K562 (cell line): ENCODE measurements around the gene FAM149A. TPM values are rescaled to one million over a fixed set of nuclear protein-coding genes. Genes with fewer than 3 reads are reported as not detected.

Experiments
- C11orf30 ChIP-seq: fragments of 450-650 bp; IDR thresholded peaks from 2 replicates; pipeline ENCODE4 v1.6.1; 2016; ENCODE audit warnings: low read depth, mild to moderate bottlenecking
- GTF2A2 ChIP-seq: IDR thresholded peaks from 2 replicates; pipeline ENCODE4 v1.6.1; 2016; ENCODE audit warnings: mild to moderate bottlenecking, missing genetic modification characterization, missing compliant biosample characterization
- NFIX ChIP-seq: fragments of 250-450 bp; sonication (Bioruptor Pico); IDR thresholded peaks from 2 replicates; pipeline ENCODE4 v1.4.0; 2020; ENCODE audit warnings: low read depth, mild to moderate bottlenecking, moderate library complexity
- SIN3A ChIP-seq, 2 experiments: fragments of 150-350 bp in 1 of 2; IDR thresholded peaks; 2 replicates each; pipeline ENCODE4 v1.6.1; 2011 to 2016; ENCODE audit warnings: borderline replicate concordance in 2 of 2, low read depth in 2 of 2, low read length in 2 of 2, mild to moderate bottlenecking in 2 of 2, moderate library complexity in 2 of 2; ENCODE audit not compliant: control insufficient read depth in 1 of 2
- SREBF2 ChIP-seq: sonication (generic); formaldehyde crosslinking; IDR thresholded peaks from 2 replicates; pipeline ENCODE4 v1.4.0; 2020; ENCODE audit warnings: mild to moderate bottlenecking, missing genetic modification reagents
- ZBTB7A ChIP-seq: IDR thresholded peaks from 2 replicates; pipeline ENCODE4 v1.6.1; 2011; ENCODE audit warnings: low read depth, mild to moderate bottlenecking, low read length, moderate library complexity, borderline replicate concordance; ENCODE audit not compliant: control insufficient read depth
- ZBTB8A ChIP-seq: fragments of 450-650 bp; IDR thresholded peaks from 2 replicates; pipeline ENCODE4 v1.6.1; 2018; ENCODE audit warnings: mild to moderate bottlenecking, moderate library complexity; ENCODE audit not compliant: partially characterized antibody
- ZNF124 ChIP-seq: sonication (generic); formaldehyde crosslinking; IDR thresholded peaks from 2 replicates; pipeline ENCODE4 v1.8.1; 2022; ENCODE audit warnings: missing genetic modification reagents
- ZNF23 ChIP-seq: fragments of 250-450 bp; sonication (Bioruptor Pico); IDR thresholded peaks from 2 replicates; pipeline ENCODE4 v1.4.0; 2020; ENCODE audit warnings: mild to moderate bottlenecking
- ZNF57 ChIP-seq: fragments of 450-650 bp; formaldehyde crosslinking; IDR thresholded peaks from 2 replicates; pipeline ENCODE4 v1.4.0; 2020; ENCODE audit warnings: mild to moderate bottlenecking, moderate library complexity
- polyA plus RNA-seq, 8 experiments: library from polyadenylated mRNA; depleted of rRNA in 4 of 8; stranded (reverse) in 5 of 8; unstranded in 3 of 8; fragments of >200 nt; fragmentation: Nextera tagmentation in 2 of 8; fragmentation: Illumina TruSeq in 1 of 8; extraction: Ambion mirVana in 2 of 8; extraction: Trizol in 1 of 8; gene quantifications; 2 replicates each; pipeline versions ENCODE4 v1.2.1 to v1.2.3, GENCODE V29; 2011 to 2014; ENCODE audit warnings: inconsistent platforms in 1 of 8, missing spikeins in 1 of 8
- total RNA-seq, 7 experiments: library from RNA; depleted of rRNA in 6 of 7; stranded (reverse); fragments of >200 nt in 6 of 7; fragmentation: Illumina TruSeq in 2 of 7; extraction: Trizol in 2 of 7; gene quantifications; 2 replicates each; pipeline versions ENCODE4 v1.2.1 to v1.2.3, GENCODE V29; 2011 to 2021; ENCODE audit warnings: low replicate concordance in 1 of 7
- TF ChIP-seq, protein P1 (sequence below): fragments of 450-650 bp; IDR thresholded peaks from 2 replicates; pipeline ENCODE4 v1.6.1; 2016; ENCODE audit warnings: mild to moderate bottlenecking, moderate library complexity

FAM149A gene
- total and polyA plus RNA-seq, 9 of the 15 experiments (the other 6 are each of a cell fraction or from before 2014, with no cell fraction given), result not detected

GRCh38 chr4:186190581-186191199, 86.2 kb downstream of the FAM149A start (continued):
- peak; percentile 62; the same call in 1 of the 2 replicates for TF ChIP-seq ZBTB7A
- no peak for TF ChIP-seq ZBTB8A
- TF ChIP-seq SIN3A (IDR thresholded peaks at IDR 0.05; ENCODE audit: borderline replicate concordance in 2 of 2, control insufficient read depth in 1 of 2, low read depth in 2 of 2, low read length in 2 of 2), result peak in 1 of 2 experiments; percentile 21; a peak in 1 of 4 replicates
- TF ChIP-seq SREBF2 (CRISPR knock-in tag), result 0 out of 2 replicates have a peak, but pooled peaks have one; percentile 63
- TF ChIP-seq, protein P1, sequence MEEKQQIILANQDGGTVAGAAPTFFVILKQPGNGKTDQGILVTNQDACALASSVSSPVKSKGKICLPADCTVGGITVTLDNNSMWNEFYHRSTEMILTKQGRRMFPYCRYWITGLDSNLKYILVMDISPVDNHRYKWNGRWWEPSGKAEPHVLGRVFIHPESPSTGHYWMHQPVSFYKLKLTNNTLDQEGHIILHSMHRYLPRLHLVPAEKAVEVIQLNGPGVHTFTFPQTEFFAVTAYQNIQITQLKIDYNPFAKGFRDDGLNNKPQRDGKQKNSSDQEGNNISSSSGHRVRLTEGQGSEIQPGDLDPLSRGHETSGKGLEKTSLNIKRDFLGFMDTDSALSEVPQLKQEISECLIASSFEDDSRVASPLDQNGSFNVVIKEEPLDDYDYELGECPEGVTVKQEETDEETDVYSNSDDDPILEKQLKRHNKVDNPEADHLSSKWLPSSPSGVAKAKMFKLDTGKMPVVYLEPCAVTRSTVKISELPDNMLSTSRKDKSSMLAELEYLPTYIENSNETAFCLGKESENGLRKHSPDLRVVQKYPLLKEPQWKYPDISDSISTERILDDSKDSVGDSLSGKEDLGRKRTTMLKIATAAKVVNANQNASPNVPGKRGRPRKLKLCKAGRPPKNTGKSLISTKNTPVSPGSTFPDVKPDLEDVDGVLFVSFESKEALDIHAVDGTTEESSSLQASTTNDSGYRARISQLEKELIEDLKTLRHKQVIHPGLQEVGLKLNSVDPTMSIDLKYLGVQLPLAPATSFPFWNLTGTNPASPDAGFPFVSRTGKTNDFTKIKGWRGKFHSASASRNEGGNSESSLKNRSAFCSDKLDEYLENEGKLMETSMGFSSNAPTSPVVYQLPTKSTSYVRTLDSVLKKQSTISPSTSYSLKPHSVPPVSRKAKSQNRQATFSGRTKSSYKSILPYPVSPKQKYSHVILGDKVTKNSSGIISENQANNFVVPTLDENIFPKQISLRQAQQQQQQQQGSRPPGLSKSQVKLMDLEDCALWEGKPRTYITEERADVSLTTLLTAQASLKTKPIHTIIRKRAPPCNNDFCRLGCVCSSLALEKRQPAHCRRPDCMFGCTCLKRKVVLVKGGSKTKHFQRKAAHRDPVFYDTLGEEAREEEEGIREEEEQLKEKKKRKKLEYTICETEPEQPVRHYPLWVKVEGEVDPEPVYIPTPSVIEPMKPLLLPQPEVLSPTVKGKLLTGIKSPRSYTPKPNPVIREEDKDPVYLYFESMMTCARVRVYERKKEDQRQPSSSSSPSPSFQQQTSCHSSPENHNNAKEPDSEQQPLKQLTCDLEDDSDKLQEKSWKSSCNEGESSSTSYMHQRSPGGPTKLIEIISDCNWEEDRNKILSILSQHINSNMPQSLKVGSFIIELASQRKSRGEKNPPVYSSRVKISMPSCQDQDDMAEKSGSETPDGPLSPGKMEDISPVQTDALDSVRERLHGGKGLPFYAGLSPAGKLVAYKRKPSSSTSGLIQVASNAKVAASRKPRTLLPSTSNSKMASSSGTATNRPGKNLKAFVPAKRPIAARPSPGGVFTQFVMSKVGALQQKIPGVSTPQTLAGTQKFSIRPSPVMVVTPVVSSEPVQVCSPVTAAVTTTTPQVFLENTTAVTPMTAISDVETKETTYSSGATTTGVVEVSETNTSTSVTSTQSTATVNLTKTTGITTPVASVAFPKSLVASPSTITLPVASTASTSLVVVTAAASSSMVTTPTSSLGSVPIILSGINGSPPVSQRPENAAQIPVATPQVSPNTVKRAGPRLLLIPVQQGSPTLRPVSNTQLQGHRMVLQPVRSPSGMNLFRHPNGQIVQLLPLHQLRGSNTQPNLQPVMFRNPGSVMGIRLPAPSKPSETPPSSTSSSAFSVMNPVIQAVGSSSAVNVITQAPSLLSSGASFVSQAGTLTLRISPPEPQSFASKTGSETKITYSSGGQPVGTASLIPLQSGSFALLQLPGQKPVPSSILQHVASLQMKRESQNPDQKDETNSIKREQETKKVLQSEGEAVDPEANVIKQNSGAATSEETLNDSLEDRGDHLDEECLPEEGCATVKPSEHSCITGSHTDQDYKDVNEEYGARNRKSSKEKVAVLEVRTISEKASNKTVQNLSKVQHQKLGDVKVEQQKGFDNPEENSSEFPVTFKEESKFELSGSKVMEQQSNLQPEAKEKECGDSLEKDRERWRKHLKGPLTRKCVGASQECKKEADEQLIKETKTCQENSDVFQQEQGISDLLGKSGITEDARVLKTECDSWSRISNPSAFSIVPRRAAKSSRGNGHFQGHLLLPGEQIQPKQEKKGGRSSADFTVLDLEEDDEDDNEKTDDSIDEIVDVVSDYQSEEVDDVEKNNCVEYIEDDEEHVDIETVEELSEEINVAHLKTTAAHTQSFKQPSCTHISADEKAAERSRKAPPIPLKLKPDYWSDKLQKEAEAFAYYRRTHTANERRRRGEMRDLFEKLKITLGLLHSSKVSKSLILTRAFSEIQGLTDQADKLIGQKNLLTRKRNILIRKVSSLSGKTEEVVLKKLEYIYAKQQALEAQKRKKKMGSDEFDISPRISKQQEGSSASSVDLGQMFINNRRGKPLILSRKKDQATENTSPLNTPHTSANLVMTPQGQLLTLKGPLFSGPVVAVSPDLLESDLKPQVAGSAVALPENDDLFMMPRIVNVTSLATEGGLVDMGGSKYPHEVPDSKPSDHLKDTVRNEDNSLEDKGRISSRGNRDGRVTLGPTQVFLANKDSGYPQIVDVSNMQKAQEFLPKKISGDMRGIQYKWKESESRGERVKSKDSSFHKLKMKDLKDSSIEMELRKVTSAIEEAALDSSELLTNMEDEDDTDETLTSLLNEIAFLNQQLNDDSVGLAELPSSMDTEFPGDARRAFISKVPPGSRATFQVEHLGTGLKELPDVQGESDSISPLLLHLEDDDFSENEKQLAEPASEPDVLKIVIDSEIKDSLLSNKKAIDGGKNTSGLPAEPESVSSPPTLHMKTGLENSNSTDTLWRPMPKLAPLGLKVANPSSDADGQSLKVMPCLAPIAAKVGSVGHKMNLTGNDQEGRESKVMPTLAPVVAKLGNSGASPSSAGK, result 0 out of 2 replicates have a peak, but pooled peaks have one; percentile 32
- TF ChIP-seq NFIX (CRISPR knock-in tag), result no peak
- no peak for TF ChIP-seq ZNF57 (CRISPR knock-in tag)
- TF ChIP-seq ZNF124 (CRISPR knock-in tag), result no peak
- no peak for TF ChIP-seq GTF2A2 (tag)
- TF ChIP-seq ZNF23 (CRISPR knock-in tag), result no peak
- no peak for TF ChIP-seq C11orf30
